GM12878 (cell line): ENCODE measurements around the gene TMX4. TPM values are rescaled to one million over a fixed set of nuclear protein-coding genes. Genes with fewer than 3 reads are reported as not detected.

ENCODE experiments used
- ATAC-seq: fragments of 200-7000 bp; cut with Tn5 transposase; 3 replicates; pipeline ENCODE4 v1.9.1; 2020; ENCODE audit warnings: mild to moderate bottlenecking, moderate library complexity
- BruUV-seq: library from RNA; stranded (reverse); fragments of 400-500 nt; replicated peaks from 2 replicates; lab custom pipeline; 2021; lab: Mats Ljungman, UMichigan
- CTCF ChIA-PET: fragments of 300-600 bp; sonication (Branson Sonifier 250); formaldehyde crosslinking; extraction: SDS; loops from one replicate; lab custom pipeline; 2021; ENCODE audit warnings: inconsistent platforms; lab: Yijun Ruan, JAX
- POLR2A ChIA-PET: fragments of 350-600 bp; formaldehyde crosslinking; extraction: SDS; loops from one replicate; lab custom pipeline; 2021; ENCODE audit warnings: inconsistent platforms; lab: Charles Lee
- RAD21 ChIA-PET: fragments of 300-600 bp; sonication (Branson Sonifier 250); formaldehyde crosslinking; loops from one replicate; lab custom pipeline; 2023; ENCODE audit warnings: antibody characterized with exemption; ENCODE audit not compliant: unreplicated experiment; lab: Charles Lee
- SMC1A ChIA-PET: fragments of 300-600 bp; sonication (Branson Sonifier 250); formaldehyde crosslinking; loops from one replicate; lab custom pipeline; 2023; ENCODE audit not compliant: unreplicated experiment, uncharacterized antibody; lab: Charles Lee
- DNase-seq: peaks from one replicate; pipeline ENCODE4 v3.0.0-alpha.2; 2011; ENCODE audit warnings: low read depth, low spot score
- FAIRE-seq: peaks from 3 replicates; lab custom pipeline; 2011; peaks lifted over from hg19 to GRCh38; lab: Jason Lieb, UNC
- H2AFZ ChIP-seq: 2 replicates; pipeline ENCODE4 v1.6.0; 2011; ENCODE audit warnings: low read depth, low read length, control low read depth; ENCODE audit not compliant: control insufficient read depth
- H3K27ac ChIP-seq: 2 replicates; pipeline ENCODE4 v1.5.1; 2011; ENCODE audit warnings: control low read depth; ENCODE audit not compliant: control insufficient read depth, insufficient read depth
- H3K27me3 ChIP-seq, 2 experiments: replicated peaks in 1 of 2; 2 replicates each; pipeline versions ENCODE4 v1.6.0 to v1.6.1; 2011; ENCODE audit warnings: low read length in 1 of 2; ENCODE audit not compliant: control insufficient read depth in 2 of 2, insufficient read depth in 2 of 2
- H3K36me3 ChIP-seq, 2 experiments: 2 replicates each; pipeline ENCODE4 v1.5.1; 2011; ENCODE audit warnings: low read length in 1 of 2; ENCODE audit not compliant: control insufficient read depth in 2 of 2, insufficient read depth in 2 of 2
- H3K4me1 ChIP-seq: 2 replicates; pipeline ENCODE4 v1.6.1; 2011; ENCODE audit warnings: mild to moderate bottlenecking, low read length, moderate library complexity, mixed read lengths; ENCODE audit not compliant: control insufficient read depth, insufficient read depth
- H3K4me2 ChIP-seq: 2 replicates; pipeline ENCODE4 v1.6.0; 2011; ENCODE audit warnings: control low read depth; ENCODE audit not compliant: control insufficient read depth, insufficient read depth
- H3K4me3 ChIP-seq: fragments of 200-600 bp; sonication (generic); 2 replicates; pipeline ENCODE4 v1.5.1; 2016
- H3K79me2 ChIP-seq: 2 replicates; pipeline ENCODE4 v1.6.0; 2011; ENCODE audit warnings: low read length; ENCODE audit not compliant: control insufficient read depth, insufficient read depth
- H3K9ac ChIP-seq: 2 replicates; pipeline ENCODE4 v1.8.0; 2011; ENCODE audit warnings: low read length, control low read depth, mixed read lengths; ENCODE audit not compliant: control insufficient read depth, insufficient read depth
- H3K9me3 ChIP-seq: replicated peaks from 3 replicates; pipeline ENCODE4 v1.5.1; 2011; ENCODE audit warnings: mild to moderate bottlenecking, low read length; ENCODE audit not compliant: control insufficient read depth, insufficient read depth
- H4K20me1 ChIP-seq: 2 replicates; pipeline ENCODE4 v1.6.0; 2011; ENCODE audit not compliant: control insufficient read depth, insufficient read depth
- ASH2L ChIP-seq: fragments of 300-600, 200-600 bp; sonication (generic); IDR thresholded peaks from 2 replicates; pipeline ENCODE4 v1.6.1; 2017; ENCODE audit warnings: low read depth, mild to moderate bottlenecking, borderline replicate concordance
- BACH1 ChIP-seq: fragments of 450-650 bp; IDR thresholded peaks from 2 replicates; pipeline ENCODE4 v1.6.1; 2017; ENCODE audit warnings: mild to moderate bottlenecking, borderline replicate concordance
- BCL3 ChIP-seq: IDR thresholded peaks from 2 replicates; pipeline ENCODE4 v1.6.1; 2011; ENCODE audit warnings: borderline replicate concordance, low read depth, mild to moderate bottlenecking, moderate library complexity, low read length; ENCODE audit not compliant: insufficient read depth, poor library complexity, severe bottlenecking
- CEBPB ChIP-seq, 2 experiments: fragments of 150-350 bp in 1 of 2; IDR thresholded peaks; 2 replicates each; pipeline ENCODE4 v1.6.1; 2012 to 2014; ENCODE audit warnings: low read depth in 2 of 2, low read length in 2 of 2, borderline replicate concordance in 1 of 2, inconsistent platforms in 1 of 2
- JUND ChIP-seq: IDR thresholded peaks from 2 replicates; pipeline ENCODE4 v1.6.1; 2012; ENCODE audit warnings: low read depth, mild to moderate bottlenecking, low read length, improper control_type of control experiment, moderate library complexity
- KLF5 ChIP-seq: fragments of 450-650 bp; IDR thresholded peaks from 2 replicates; pipeline ENCODE4 v1.6.1; 2014; ENCODE audit warnings: mild to moderate bottlenecking; ENCODE audit not compliant: partially characterized antibody
- LARP7 ChIP-seq: fragments of 450-650 bp; IDR thresholded peaks from 2 replicates; pipeline ENCODE4 v1.6.1; 2017; ENCODE audit warnings: mild to moderate bottlenecking
- MEF2B ChIP-seq: fragments of 450-650 bp; IDR thresholded peaks from 2 replicates; pipeline ENCODE4 v1.6.1; 2018; ENCODE audit warnings: mild to moderate bottlenecking, moderate library complexity; ENCODE audit not compliant: partially characterized antibody, poor library complexity, severe bottlenecking
- SIN3A ChIP-seq: IDR thresholded peaks from 2 replicates; pipeline ENCODE4 v1.6.1; 2012; ENCODE audit warnings: low read depth, low read length, improper control_type of control experiment
- STAT1 ChIP-seq: fragments of 450-650 bp; conservative IDR thresholded peaks from 2 replicates; pipeline ENCODE4 v1.6.1; 2014; ENCODE audit warnings: antibody characterized with exemption, mild to moderate bottlenecking
- SUPT20H ChIP-seq: IDR thresholded peaks from 2 replicates; pipeline ENCODE4 v1.6.1; 2011; ENCODE audit warnings: low read depth, mild to moderate bottlenecking, low read length, moderate library complexity, borderline replicate concordance; ENCODE audit not compliant: control insufficient read depth
- TARDBP ChIP-seq: IDR thresholded peaks from 2 replicates; pipeline ENCODE4 v1.6.1; 2016; ENCODE audit warnings: borderline replicate concordance
- in situ Hi-C: fragments of 300-500 bp; cut with MboI; formaldehyde crosslinking; loops from 9 replicates; pipeline ENCODE4 v1.14.3; 2018; ENCODE audit warnings: mixed read lengths
- intact Hi-C: fragments of 100-400 bp; cut with micrococcal nuclease; formaldehyde crosslinking; loops from one replicate; pipeline ENCODE4 v1.14.2; 2022; ENCODE audit not compliant: unreplicated experiment
- polyA plus RNA-seq, 11 experiments: library from polyadenylated mRNA; depleted of rRNA in 4 of 11; unstranded in 6 of 11; stranded (reverse) in 5 of 11; fragments of >200 nt; fragmentation: Nextera tagmentation in 4 of 11; fragmentation: Illumina TruSeq in 1 of 11; extraction: Ambion mirVana in 4 of 11; extraction: Trizol in 1 of 11; gene quantifications; 1 replicate in 1 of 11; 2 replicates in 10 of 11; pipeline versions ENCODE4 v1.2.1 to v1.2.3, GENCODE V29; 2011 to 2016; ENCODE audit warnings: inconsistent platforms in 2 of 11, missing spikeins in 2 of 11, low read depth in 1 of 11
- total RNA-seq, 4 experiments: library from RNA; depleted of rRNA in 3 of 4; stranded (reverse); fragments of >200 nt in 3 of 4; fragmentation: Illumina TruSeq in 1 of 4; extraction: Trizol in 1 of 4; gene quantifications; 2 replicates each; pipeline versions ENCODE4 v1.2.1 to v1.2.3, GENCODE V29; 2013 to 2021
- TF ChIP-seq, protein P1 (sequence below): fragments of 450-650 bp; IDR thresholded peaks from 2 replicates; pipeline ENCODE4 v1.6.1; 2017; ENCODE audit warnings: low read depth, mild to moderate bottlenecking, moderate library complexity

The TMX4 gene
- total and polyA plus RNA-seq, 10 of the 15 experiments (the other 5 are each of a cell fraction or from before 2014, with no cell fraction given) = 3.9 to 19.9 (median 11.1) TPM

GRCh38 chr20:7990385-7990784 lies 29.2 kb downstream of the TMX4 start:
- Histone ChIP-seq H3K4me1 (no peaks in the 10 kb centered on the region), H2AFZ (no peak overlapping the region), H4K20me1 (no peaks in the 10 kb centered on the region), H3K36me3 (peaks cover 0 to 5% of the 10 kb centered on the region in 2 experiments; a peak in 2 of 4 replicates), H3K27me3 (no peaks in the 10 kb centered on the region), H3K79me2 (no peaks in the 10 kb centered on the region), H3K4me3 (no peak overlapping the region), H3K27ac (no peak overlapping the region), H3K4me2 (no peak overlapping the region), H3K9me3 (peaks cover 2% of the 10 kb centered on the region; the same call in 1 of the 3 replicates), H3K9ac (no peak overlapping the region)
- ChIA-PET POLR2A (no interaction called here), CTCF (interaction anchor here (2.9 kb wide), 1 partner anchor 54 kb away, joined by 11 read pairs; no protein-coding TSS in a partner anchor), SMC1A (interaction anchor here (1.9 kb wide), 1 partner anchor 55 kb away, joined by 7 read pairs; no protein-coding TSS in a partner anchor), RAD21 (no interaction called here)
- in situ Hi-C loops (no loop called here), intact Hi-C loops (no loop called here)
- no peak for FAIRE-seq
- no TSS peak for BruUV-seq
- DNase-seq = no peak
- TF ChIP-seq SIN3A (no peak), BCL3 (no peak), LARP7 (no peak), MEF2B (no peak), KLF5 (no peak), JUND (no peak), CEBPB (IDR thresholded peaks at IDR 0.05; ENCODE audit: borderline replicate concordance in 1 of 2, low read depth in 2 of 2, low read length in 2 of 2) (no peak), SUPT20H (no peak), STAT1 (no peak), TARDBP (no peak), BACH1 (no peak), ASH2L (no peak)
- TF ChIP-seq, protein P1, sequence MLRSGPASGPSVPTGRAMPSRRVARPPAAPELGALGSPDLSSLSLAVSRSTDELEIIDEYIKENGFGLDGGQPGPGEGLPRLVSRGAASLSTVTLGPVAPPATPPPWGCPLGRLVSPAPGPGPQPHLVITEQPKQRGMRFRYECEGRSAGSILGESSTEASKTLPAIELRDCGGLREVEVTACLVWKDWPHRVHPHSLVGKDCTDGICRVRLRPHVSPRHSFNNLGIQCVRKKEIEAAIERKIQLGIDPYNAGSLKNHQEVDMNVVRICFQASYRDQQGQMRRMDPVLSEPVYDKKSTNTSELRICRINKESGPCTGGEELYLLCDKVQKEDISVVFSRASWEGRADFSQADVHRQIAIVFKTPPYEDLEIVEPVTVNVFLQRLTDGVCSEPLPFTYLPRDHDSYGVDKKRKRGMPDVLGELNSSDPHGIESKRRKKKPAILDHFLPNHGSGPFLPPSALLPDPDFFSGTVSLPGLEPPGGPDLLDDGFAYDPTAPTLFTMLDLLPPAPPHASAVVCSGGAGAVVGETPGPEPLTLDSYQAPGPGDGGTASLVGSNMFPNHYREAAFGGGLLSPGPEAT = no peak
- no peak for ATAC-seq
